ENCODE results near the gene NAPA.

DNA sequence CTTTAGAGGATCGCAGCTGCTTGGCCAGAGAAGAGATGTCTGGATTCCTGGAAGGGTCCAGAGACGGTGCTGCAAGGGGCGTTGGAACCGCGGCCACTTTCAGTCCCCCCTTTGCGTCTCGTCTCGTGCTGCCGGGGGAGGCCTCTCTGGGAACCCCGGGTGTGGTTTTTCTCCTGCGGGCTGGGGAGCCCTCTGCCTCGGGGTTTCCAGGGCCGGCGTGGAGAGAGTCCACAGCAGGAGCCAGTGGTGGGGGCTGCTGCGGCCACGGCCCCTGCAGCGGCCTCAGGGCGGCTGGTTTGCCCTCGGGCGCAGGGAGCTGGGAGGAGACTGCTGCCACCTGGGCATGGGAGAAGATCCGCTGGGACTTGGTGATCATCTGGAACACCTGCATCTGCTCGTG lies 29.6 kb upstream of the NAPA start:
- TF ChIP-seq, protein P1, sequence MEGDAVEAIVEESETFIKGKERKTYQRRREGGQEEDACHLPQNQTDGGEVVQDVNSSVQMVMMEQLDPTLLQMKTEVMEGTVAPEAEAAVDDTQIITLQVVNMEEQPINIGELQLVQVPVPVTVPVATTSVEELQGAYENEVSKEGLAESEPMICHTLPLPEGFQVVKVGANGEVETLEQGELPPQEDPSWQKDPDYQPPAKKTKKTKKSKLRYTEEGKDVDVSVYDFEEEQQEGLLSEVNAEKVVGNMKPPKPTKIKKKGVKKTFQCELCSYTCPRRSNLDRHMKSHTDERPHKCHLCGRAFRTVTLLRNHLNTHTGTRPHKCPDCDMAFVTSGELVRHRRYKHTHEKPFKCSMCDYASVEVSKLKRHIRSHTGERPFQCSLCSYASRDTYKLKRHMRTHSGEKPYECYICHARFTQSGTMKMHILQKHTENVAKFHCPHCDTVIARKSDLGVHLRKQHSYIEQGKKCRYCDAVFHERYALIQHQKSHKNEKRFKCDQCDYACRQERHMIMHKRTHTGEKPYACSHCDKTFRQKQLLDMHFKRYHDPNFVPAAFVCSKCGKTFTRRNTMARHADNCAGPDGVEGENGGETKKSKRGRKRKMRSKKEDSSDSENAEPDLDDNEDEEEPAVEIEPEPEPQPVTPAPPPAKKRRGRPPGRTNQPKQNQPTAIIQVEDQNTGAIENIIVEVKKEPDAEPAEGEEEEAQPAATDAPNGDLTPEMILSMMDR (IDR thresholded peaks at IDR 0.05): no peak
- TF ChIP-seq POLR2A (IDR thresholded peaks at IDR 0.05): no peak

Measured in thyroid gland (tissue), 4 donors.